OCI-M2 (cell line): ENCODE data around the gene GAGE12H.
"Not testable (repeated sequence)": the region's sequence is repeated elsewhere in the genome, so short reads cannot be mapped to it uniquely, and the experiment has no call there.

Experiments used
- DNase-seq: peaks from one replicate; lab custom pipeline; 2025; ENCODE audit not compliant: unreplicated experiment; lab: John Stamatoyannopoulos, UW

Gene GAGE12H, protein sequence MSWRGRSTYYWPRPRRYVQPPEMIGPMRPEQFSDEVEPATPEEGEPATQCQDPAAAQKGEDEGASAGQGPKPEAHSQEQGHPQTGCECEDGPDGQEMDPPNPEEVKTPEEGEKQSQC

DNA sequence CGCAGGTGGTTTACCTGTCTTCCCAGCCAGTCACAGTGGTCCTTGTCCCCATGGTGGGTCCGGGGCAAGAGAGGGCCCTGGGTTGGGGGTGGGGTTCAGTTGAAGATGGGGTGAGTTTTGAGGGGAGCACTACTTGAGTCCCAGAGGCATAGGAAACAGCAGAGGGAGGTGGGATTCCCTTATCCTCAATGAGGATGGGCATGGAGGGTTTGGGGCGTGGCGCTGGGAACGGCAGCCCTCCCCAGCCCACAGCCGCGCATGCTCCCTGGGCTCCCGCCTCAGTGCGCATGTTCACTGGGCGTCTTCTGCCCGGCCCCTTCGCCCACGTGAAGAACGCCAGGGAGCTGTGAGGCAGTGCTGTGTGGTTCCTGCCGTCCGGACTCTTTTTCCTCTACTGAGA, at the start of gene GAGE12H:
Gene GAGE12H, plus strand, starts transcription at position 301 of the 400 bp plus-strand sequence. CDS start 1,155 bp downstream, outside the sequence.
- DNase-seq, result not testable (repeated sequence)

- not testable (repeated sequence) for DNase-seq
Observed at GRCh38 chrX:49531877-49532276, 47.9 kb upstream of the GAGE12H start, which contains the start of gene GAGE12C. Gene GAGE12C, plus strand, starts transcription at chrX:49532177. Its CDS starts 1,155 bp downstream, at chrX:49533332.

DNA sequence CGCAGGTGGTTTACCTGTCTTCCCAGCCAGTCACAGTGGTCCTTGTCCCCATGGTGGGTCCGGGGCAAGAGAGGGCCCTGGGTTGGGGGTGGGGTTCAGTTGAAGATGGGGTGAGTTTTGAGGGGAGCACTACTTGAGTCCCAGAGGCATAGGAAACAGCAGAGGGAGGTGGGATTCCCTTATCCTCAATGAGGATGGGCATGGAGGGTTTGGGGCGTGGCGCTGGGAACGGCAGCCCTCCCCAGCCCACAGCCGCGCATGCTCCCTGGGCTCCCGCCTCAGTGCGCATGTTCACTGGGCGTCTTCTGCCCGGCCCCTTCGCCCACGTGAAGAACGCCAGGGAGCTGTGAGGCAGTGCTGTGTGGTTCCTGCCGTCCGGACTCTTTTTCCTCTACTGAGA, 38.3 kb upstream of the GAGE12H start, which contains the start of gene GAGE12D:
Gene GAGE12D, plus strand, starts transcription at position 301 of the 400 bp plus-strand sequence. CDS start 1,155 bp downstream, outside the sequence.
- DNase-seq, result not testable (repeated sequence)

DNA sequence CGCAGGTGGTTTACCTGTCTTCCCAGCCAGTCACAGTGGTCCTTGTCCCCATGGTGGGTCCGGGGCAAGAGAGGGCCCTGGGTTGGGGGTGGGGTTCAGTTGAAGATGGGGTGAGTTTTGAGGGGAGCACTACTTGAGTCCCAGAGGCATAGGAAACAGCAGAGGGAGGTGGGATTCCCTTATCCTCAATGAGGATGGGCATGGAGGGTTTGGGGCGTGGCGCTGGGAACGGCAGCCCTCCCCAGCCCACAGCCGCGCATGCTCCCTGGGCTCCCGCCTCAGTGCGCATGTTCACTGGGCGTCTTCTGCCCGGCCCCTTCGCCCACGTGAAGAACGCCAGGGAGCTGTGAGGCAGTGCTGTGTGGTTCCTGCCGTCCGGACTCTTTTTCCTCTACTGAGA, 28.8 kb upstream of the GAGE12H start, which contains the start of gene GAGE12E:
Gene GAGE12E, plus strand, starts transcription at position 301 of the 400 bp plus-strand sequence. CDS start 1,155 bp downstream, outside the sequence.
- not testable (repeated sequence) for DNase-seq

DNA sequence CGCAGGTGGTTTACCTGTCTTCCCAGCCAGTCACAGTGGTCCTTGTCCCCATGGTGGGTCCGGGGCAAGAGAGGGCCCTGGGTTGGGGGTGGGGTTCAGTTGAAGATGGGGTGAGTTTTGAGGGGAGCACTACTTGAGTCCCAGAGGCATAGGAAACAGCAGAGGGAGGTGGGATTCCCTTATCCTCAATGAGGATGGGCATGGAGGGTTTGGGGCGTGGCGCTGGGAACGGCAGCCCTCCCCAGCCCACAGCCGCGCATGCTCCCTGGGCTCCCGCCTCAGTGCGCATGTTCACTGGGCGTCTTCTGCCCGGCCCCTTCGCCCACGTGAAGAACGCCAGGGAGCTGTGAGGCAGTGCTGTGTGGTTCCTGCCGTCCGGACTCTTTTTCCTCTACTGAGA, 19.2 kb upstream of the GAGE12H start, which contains the start of gene GAGE12F:
Gene GAGE12F, plus strand, starts transcription at position 301 of the 400 bp plus-strand sequence. CDS start 1,155 bp downstream, outside the sequence.
- DNase-seq, result not testable (repeated sequence)

DNA sequence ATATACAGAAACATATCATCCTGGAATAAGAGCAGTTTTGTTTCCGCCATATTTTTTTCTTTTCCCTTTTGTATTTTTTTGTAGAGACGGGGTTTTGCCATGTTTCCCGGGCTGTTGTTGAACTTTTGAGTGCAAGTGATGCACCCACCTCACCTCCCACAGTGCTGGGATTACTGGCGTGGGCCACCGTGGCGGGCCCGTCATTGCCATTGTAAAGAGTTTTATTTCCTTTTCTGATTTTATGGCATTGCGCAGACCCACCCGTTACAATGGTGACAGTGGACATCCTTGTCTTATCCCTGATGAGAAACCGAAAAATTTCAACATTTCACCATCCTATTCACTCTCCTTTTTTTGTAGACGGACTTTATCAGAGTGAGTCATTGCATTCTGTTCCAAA, 11.0 kb upstream of the GAGE12H start:
- not testable (repeated sequence) for DNase-seq

DNA sequence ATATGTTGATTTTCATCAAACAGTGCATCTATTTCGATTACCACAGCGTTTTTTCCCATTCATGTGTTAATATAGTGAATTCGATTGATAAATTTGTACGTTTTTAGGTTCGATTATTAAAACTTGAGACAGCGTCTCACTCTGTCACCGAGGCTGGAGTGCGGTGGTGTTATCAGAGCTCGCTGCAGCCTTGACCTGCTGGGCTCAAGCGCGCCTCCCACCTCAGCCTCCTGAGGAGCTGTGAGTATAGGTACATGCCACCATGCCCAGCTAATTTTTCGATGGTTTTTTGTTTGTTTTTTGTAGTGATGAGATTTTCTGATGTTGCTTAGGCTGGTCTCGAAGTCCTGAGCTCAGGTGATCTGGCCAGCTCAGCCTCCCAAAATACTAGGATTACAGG, 10.6 kb upstream of the GAGE12H start:
- not testable (repeated sequence) for DNase-seq

DNA sequence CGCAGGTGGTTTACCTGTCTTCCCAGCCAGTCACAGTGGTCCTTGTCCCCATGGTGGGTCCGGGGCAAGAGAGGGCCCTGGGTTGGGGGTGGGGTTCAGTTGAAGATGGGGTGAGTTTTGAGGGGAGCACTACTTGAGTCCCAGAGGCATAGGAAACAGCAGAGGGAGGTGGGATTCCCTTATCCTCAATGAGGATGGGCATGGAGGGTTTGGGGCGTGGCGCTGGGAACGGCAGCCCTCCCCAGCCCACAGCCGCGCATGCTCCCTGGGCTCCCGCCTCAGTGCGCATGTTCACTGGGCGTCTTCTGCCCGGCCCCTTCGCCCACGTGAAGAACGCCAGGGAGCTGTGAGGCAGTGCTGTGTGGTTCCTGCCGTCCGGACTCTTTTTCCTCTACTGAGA, 9.6 kb upstream of the GAGE12H start, which contains the start of gene GAGE12G:
Gene GAGE12G, plus strand, starts transcription at position 301 of the 400 bp plus-strand sequence. CDS start 1,155 bp downstream, outside the sequence.
- DNase-seq, result not testable (repeated sequence)

DNA sequence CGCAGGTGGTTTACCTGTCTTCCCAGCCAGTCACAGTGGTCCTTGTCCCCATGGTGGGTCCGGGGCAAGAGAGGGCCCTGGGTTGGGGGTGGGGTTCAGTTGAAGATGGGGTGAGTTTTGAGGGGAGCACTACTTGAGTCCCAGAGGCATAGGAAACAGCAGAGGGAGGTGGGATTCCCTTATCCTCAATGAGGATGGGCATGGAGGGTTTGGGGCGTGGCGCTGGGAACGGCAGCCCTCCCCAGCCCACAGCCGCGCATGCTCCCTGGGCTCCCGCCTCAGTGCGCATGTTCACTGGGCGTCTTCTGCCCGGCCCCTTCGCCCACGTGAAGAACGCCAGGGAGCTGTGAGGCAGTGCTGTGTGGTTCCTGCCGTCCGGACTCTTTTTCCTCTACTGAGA, 9.4 kb downstream of the GAGE12H start, which contains the start of gene GAGE2A:
Gene GAGE2A, plus strand, starts transcription at position 301 of the 400 bp plus-strand sequence. CDS start 1,155 bp downstream, outside the sequence.
- not testable (repeated sequence) for DNase-seq

GRCh38 chrX:49589769-49590478, 10.2 kb downstream of the GAGE12H start:
- DNase-seq, result not testable (repeated sequence)

- not testable (repeated sequence) for DNase-seq
Observed at GRCh38 chrX:49590488-49590887, 10.7 kb downstream of the GAGE12H start.

DNA sequence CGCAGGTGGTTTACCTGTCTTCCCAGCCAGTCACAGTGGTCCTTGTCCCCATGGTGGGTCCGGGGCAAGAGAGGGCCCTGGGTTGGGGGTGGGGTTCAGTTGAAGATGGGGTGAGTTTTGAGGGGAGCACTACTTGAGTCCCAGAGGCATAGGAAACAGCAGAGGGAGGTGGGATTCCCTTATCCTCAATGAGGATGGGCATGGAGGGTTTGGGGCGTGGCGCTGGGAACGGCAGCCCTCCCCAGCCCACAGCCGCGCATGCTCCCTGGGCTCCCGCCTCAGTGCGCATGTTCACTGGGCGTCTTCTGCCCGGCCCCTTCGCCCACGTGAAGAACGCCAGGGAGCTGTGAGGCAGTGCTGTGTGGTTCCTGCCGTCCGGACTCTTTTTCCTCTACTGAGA, 19.0 kb downstream of the GAGE12H start, which contains the start of gene GAGE1:
Gene GAGE1, plus strand, starts transcription at position 301 of the 400 bp plus-strand sequence. CDS start 1,155 bp downstream, outside the sequence.
- DNase-seq, result not testable (repeated sequence)

DNA sequence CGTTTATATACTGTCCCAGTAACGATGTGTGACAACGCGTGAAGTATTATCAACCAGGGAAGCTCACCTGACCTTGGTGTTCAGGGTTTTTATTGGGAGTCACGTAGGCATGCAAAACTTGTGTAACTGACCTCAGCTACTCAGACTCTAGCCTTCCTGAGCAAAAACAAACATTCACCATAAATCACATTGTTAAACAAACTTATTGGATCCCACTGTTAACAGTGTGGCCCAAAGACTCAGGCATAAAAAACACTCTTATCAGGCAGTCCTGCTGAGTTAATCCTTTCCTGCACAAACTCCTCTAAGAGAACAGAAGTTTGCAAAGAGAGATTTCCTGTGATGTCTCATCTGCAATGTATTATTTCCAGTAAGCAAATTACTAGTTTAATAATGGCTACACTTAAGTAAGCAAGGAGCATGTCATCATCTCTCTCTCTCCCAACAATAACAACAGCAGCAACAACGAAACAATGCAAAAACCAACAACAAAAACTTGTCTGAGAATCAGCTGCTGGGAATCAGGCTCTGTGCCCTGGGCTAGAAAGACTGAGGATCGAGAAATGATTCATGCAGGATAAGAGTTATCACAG, 31.1 kb downstream of the GAGE12H start:
- DNase-seq, result no peak

GRCh38 chrX:49618574-49618973, 38.8 kb downstream of the GAGE12H start:
- no peak for DNase-seq

DNA sequence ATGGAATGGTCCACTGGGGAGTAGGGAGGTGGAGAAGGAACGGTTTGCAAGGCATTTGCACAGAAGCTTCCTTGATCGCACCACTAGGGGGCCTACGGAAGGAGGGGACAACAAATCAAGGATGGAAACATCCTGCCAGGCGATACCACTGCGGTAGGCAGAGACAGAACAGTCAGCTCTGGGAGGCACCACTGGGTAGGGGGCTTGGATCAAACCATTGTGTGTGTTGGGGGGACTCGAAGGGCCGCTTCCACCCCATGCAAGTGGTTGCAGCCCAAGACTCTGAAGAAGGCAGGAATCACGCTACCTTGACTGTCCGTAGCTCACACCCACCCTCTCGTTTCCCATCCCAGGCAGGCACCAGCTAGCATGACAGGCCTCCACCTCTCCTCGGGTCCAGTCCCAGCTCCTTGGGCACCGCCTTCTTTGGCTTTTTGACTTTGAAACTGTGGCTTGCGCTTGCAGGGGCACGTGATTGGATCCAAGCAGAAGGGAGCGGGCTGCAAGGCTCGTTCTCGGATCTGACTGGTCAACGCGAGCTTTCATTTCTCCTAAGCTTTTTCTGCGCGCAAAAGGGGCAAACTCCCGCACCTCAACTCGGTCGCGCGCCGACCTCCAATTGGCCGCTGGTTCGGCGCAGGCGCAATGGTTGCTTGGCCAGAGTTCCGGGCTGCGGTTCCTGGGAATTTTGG, 47.5 kb downstream of the GAGE12H start:
- DNase-seq, result no peak
